H9 (cell line): ENCODE data around the gene ELOF1. TPM values are rescaled to one million over a fixed set of nuclear protein-coding genes. Genes with fewer than 3 reads are reported as not detected.
"Not testable (repeated sequence)": the region's sequence is repeated elsewhere in the genome, so short reads cannot be mapped to it uniquely, and the experiment has no call there.

ENCODE experiments used
- DNase-seq: peaks from one replicate; pipeline ENCODE4 v3.0.0-alpha.2; 2017
- H2AFZ ChIP-seq: one replicate; pipeline ENCODE4 v1.6.1; 2013; ENCODE audit warnings: mild to moderate bottlenecking, low read length, control low read depth, moderate library complexity
- H2AK5ac ChIP-seq: 2 replicates; pipeline ENCODE4 v1.6.1; 2013; ENCODE audit warnings: low read length, control low read depth, mixed read lengths; ENCODE audit not compliant: insufficient read length
- H2BK120ac ChIP-seq: one replicate; pipeline ENCODE4 v1.6.1; 2013; ENCODE audit warnings: low read depth, mild to moderate bottlenecking, low read length, control low read depth, inconsistent platforms; ENCODE audit not compliant: poor library complexity, severe bottlenecking
- H2BK12ac ChIP-seq: 2 replicates; pipeline ENCODE4 v1.6.1; 2013; ENCODE audit warnings: low read length, control low read depth, mixed read lengths, low read depth; ENCODE audit not compliant: insufficient read length
- H2BK15ac ChIP-seq: 2 replicates; pipeline ENCODE4 v1.6.1; 2013; ENCODE audit warnings: low read depth, low read length, control low read depth
- H2BK20ac ChIP-seq: one replicate; pipeline ENCODE4 v1.6.1; 2013; ENCODE audit warnings: low read depth, mild to moderate bottlenecking, low read length, control low read depth, inconsistent platforms; ENCODE audit not compliant: poor library complexity, severe bottlenecking
- H2BK5ac ChIP-seq: 2 replicates; pipeline ENCODE4 v1.6.1; 2013; ENCODE audit warnings: low read length, control low read depth, mixed read lengths; ENCODE audit not compliant: insufficient read length
- H3K14ac ChIP-seq: 2 replicates; pipeline ENCODE4 v1.6.1; 2013; ENCODE audit warnings: low read length, control low read depth; ENCODE audit not compliant: insufficient read depth
- H3K18ac ChIP-seq: 2 replicates; pipeline ENCODE4 v1.6.1; 2013; ENCODE audit warnings: low read depth, mild to moderate bottlenecking, mixed read lengths, low read length, control low read depth; ENCODE audit not compliant: insufficient read length
- H3K23ac ChIP-seq: 2 replicates; pipeline ENCODE4 v1.6.1; 2013; ENCODE audit warnings: low read length, control low read depth, mixed read lengths, low read depth; ENCODE audit not compliant: insufficient read length
- H3K23me2 ChIP-seq: 2 replicates; pipeline ENCODE4 v1.6.1; 2013; ENCODE audit warnings: low read depth, mild to moderate bottlenecking, mixed read lengths, low read length, control low read depth; ENCODE audit not compliant: insufficient read length, poor library complexity, severe bottlenecking
- H3K27ac ChIP-seq: 2 replicates; pipeline ENCODE4 v1.5.1; 2013; ENCODE audit warnings: low read length, control low read depth, mixed read lengths, low read depth; ENCODE audit not compliant: insufficient read length
- H3K27me3 ChIP-seq: 2 replicates; pipeline ENCODE4 v1.6.1; 2013; ENCODE audit warnings: low read length, control low read depth, inconsistent platforms; ENCODE audit not compliant: insufficient read depth
- H3K4ac ChIP-seq: 2 replicates; pipeline ENCODE4 v1.6.1; 2013; ENCODE audit warnings: low read depth, mild to moderate bottlenecking, control low read depth, inconsistent platforms, low read length, moderate library complexity
- H3K4me1 ChIP-seq: 2 replicates; pipeline ENCODE4 v1.6.1; 2013; ENCODE audit warnings: low read length, control low read depth, inconsistent platforms; ENCODE audit not compliant: insufficient read depth
- H3K4me2 ChIP-seq: 2 replicates; pipeline ENCODE4 v1.6.1; 2013; ENCODE audit warnings: low read length, control low read depth, mixed read lengths; ENCODE audit not compliant: insufficient read length, insufficient read depth
- H3K56ac ChIP-seq: 2 replicates; pipeline ENCODE4 v1.6.1; 2013; ENCODE audit warnings: low read depth, mild to moderate bottlenecking, mixed read lengths, low read length, control low read depth; ENCODE audit not compliant: insufficient read length
- H3K79me1 ChIP-seq: 2 replicates; pipeline ENCODE4 v1.6.1; 2013; ENCODE audit warnings: low read depth, mild to moderate bottlenecking, moderate library complexity, low read length, control low read depth, inconsistent platforms; ENCODE audit not compliant: insufficient read depth, poor library complexity, severe bottlenecking
- H3K79me2 ChIP-seq: 2 replicates; pipeline ENCODE4 v1.6.1; 2013; ENCODE audit warnings: low read length, control low read depth, inconsistent platforms; ENCODE audit not compliant: insufficient read depth
- H3K9ac ChIP-seq: 2 replicates; pipeline ENCODE4 v1.6.1; 2013; ENCODE audit warnings: low read length, control low read depth, mixed read lengths; ENCODE audit not compliant: insufficient read length; ENCODE audit errors: extremely low read depth
- H3K9me3 ChIP-seq: one replicate; pipeline ENCODE4 v1.6.1; 2013; ENCODE audit warnings: low read depth, low read length, inconsistent platforms; ENCODE audit not compliant: control insufficient read depth
- H3T11ph ChIP-seq: one replicate; pipeline ENCODE4 v1.6.1; 2013; ENCODE audit warnings: mild to moderate bottlenecking, low read length, control low read depth, inconsistent platforms
- H4K20me1 ChIP-seq: one replicate; pipeline ENCODE4 v1.6.1; 2013; ENCODE audit not compliant: control insufficient read depth, insufficient read length, insufficient read depth
- H4K5ac ChIP-seq: 2 replicates; pipeline ENCODE4 v1.6.1; 2013; ENCODE audit warnings: low read depth, mild to moderate bottlenecking, mixed read lengths, low read length, control low read depth; ENCODE audit not compliant: insufficient read length
- H4K8ac ChIP-seq: replicated peaks from 2 replicates; pipeline ENCODE4 v1.6.1; 2013; ENCODE audit warnings: low read length, control low read depth, mixed read lengths, low read depth; ENCODE audit not compliant: insufficient read length
- H4K91ac ChIP-seq: 2 replicates; pipeline ENCODE4 v1.6.1; 2013; ENCODE audit warnings: low read depth, mild to moderate bottlenecking, moderate library complexity, mixed read lengths, low read length, control low read depth; ENCODE audit not compliant: insufficient read length
- H3K27ac Mint-ChIP-seq, 3 experiments: 2 replicates in 2 of 3; 3 replicates in 1 of 3; pipeline ENCODE4 v1.8.0; 2020 to 2021; ENCODE audit warnings: mixed read lengths in 3 of 3, mild to moderate bottlenecking in 1 of 3, moderate library complexity in 1 of 3
- H3K27me3 Mint-ChIP-seq: 2 replicates; pipeline ENCODE4 v1.8.0; 2021; ENCODE audit warnings: low read depth, mild to moderate bottlenecking, moderate library complexity, mixed read lengths
- H3K36me3 Mint-ChIP-seq, 3 experiments: 2 replicates in 2 of 3; 3 replicates in 1 of 3; pipeline ENCODE4 v1.8.0; 2020 to 2021; ENCODE audit warnings: low read depth in 3 of 3, mixed read lengths in 3 of 3; ENCODE audit not compliant: insufficient read depth in 1 of 3
- H3K4me1 Mint-ChIP-seq, 2 experiments: 2 replicates each; pipeline ENCODE4 v1.8.0; 2020; ENCODE audit warnings: mixed read lengths in 2 of 2
- H3K4me3 Mint-ChIP-seq, 2 experiments: 2 replicates in 1 of 2; 3 replicates in 1 of 2; pipeline ENCODE4 v1.8.0; 2020 to 2021; ENCODE audit warnings: mild to moderate bottlenecking in 2 of 2, mixed read lengths in 2 of 2, moderate library complexity in 1 of 2
- H3K9me3 Mint-ChIP-seq, 2 experiments: 2 replicates in 1 of 2; 3 replicates in 1 of 2; pipeline ENCODE4 v1.8.0; 2020; ENCODE audit warnings: mild to moderate bottlenecking in 2 of 2, mixed read lengths in 2 of 2, moderate library complexity in 1 of 2
- WGBS: extraction: QIAGEN DNeasy Blood & Tissue Kit; methylation state at CpG from one replicate; pipeline ENCODE4 v1.1.7; 2013; ENCODE audit warnings: missing lambda C conversion rate, low lambda C conversion rate, mixed read lengths; ENCODE audit not compliant: insufficient read length; ENCODE audit errors: extremely low coverage; 5-methylcytosine and 5-hydroxymethylcytosine counted together
- total RNA-seq: library from RNA; stranded (reverse); gene quantifications from 2 replicates; pipeline ENCODE4 v1.2.1, GENCODE V29; 2021
- TF ChIP-seq, protein P1 (sequence below): fragments of 200-600 bp; sonication (generic); conservative IDR thresholded peaks from 3 replicates; pipeline ENCODE4 v1.8.0; 2021; ENCODE audit warnings: antibody characterized with exemption, mild to moderate bottlenecking

Gene ELOF1
- total RNA-seq, 1 experiment from 2014 or later = 84.9 TPM

GRCh38 chr19:11606484-11606883, 47.5 kb upstream of the ELOF1 start:
- no peak overlapping the region for H2BK20ac ChIP-seq
- H3K27ac Mint-ChIP-seq = no peak overlapping the region
- no peak overlapping the region for H3K27ac ChIP-seq
- H3K18ac ChIP-seq = no peak overlapping the region
- no peak overlapping the region for H3K4me2 ChIP-seq
- H2BK120ac ChIP-seq = no peak overlapping the region
- H2BK12ac ChIP-seq = no peak overlapping the region
- H3K27me3 Mint-ChIP-seq = no peaks in the 10 kb centered on the region
- H2AFZ ChIP-seq = no peak overlapping the region
- peaks cover 43 to 72% of the 10 kb centered on the region in 2 experiments for H3K9me3 Mint-ChIP-seq
- no CpG with 5 or more reads among the region's 8 CpGs for WGBS
- H4K8ac ChIP-seq = no peak overlapping the region
- H4K20me1 ChIP-seq = no peaks in the 10 kb centered on the region
- H3K36me3 Mint-ChIP-seq = peaks cover 54 to 87% (median 80%) of the 10 kb centered on the region in 3 experiments
- H3K9ac ChIP-seq = no peak overlapping the region
- H3K27me3 ChIP-seq = no peaks in the 10 kb centered on the region
- H3K79me1 ChIP-seq = peaks cover 7% of the 10 kb centered on the region
- no peak overlapping the region for H3T11ph ChIP-seq
- no peaks in the 10 kb centered on the region for H3K23me2 ChIP-seq
- DNase-seq = no peak
- no peak overlapping the region for H3K4ac ChIP-seq
- TF ChIP-seq, protein P1, sequence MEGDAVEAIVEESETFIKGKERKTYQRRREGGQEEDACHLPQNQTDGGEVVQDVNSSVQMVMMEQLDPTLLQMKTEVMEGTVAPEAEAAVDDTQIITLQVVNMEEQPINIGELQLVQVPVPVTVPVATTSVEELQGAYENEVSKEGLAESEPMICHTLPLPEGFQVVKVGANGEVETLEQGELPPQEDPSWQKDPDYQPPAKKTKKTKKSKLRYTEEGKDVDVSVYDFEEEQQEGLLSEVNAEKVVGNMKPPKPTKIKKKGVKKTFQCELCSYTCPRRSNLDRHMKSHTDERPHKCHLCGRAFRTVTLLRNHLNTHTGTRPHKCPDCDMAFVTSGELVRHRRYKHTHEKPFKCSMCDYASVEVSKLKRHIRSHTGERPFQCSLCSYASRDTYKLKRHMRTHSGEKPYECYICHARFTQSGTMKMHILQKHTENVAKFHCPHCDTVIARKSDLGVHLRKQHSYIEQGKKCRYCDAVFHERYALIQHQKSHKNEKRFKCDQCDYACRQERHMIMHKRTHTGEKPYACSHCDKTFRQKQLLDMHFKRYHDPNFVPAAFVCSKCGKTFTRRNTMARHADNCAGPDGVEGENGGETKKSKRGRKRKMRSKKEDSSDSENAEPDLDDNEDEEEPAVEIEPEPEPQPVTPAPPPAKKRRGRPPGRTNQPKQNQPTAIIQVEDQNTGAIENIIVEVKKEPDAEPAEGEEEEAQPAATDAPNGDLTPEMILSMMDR = no peak
- H2BK5ac ChIP-seq = no peak overlapping the region
- no peak overlapping the region for H4K5ac ChIP-seq
- H3K4me1 ChIP-seq = no peaks in the 10 kb centered on the region
- H2BK15ac ChIP-seq = no peak overlapping the region
- H3K79me2 ChIP-seq = peaks cover 5% of the 10 kb centered on the region; the same call in 1 of the 2 replicates
- no peak overlapping the region for H3K4me3 Mint-ChIP-seq
- H4K91ac ChIP-seq = no peak overlapping the region
- H2AK5ac ChIP-seq = no peak overlapping the region
- H3K4me1 Mint-ChIP-seq = peaks cover 15 to 23% of the 10 kb centered on the region in 2 experiments
- no peak overlapping the region for H3K14ac ChIP-seq
- no peak overlapping the region for H3K56ac ChIP-seq
- H3K23ac ChIP-seq = no peak overlapping the region
- H3K9me3 ChIP-seq = peaks cover 10% of the 10 kb centered on the region

GRCh38 chr19:11599704-11600103, 40.7 kb upstream of the ELOF1 start:
- H3K79me2 ChIP-seq = peaks cover 17% of the 10 kb centered on the region; the same call in 1 of the 2 replicates
- WGBS = no CpG with 5 or more reads among the region's 8 CpGs
- H3K4me1 Mint-ChIP-seq = peaks cover 19 to 35% of the 10 kb centered on the region in 2 experiments
- not testable (repeated sequence) for H2BK12ac ChIP-seq, H3K4me2 ChIP-seq, H3K27ac ChIP-seq, H4K5ac ChIP-seq, H3K27me3 Mint-ChIP-seq, H3K9me3 ChIP-seq, H3K9ac ChIP-seq, H4K8ac ChIP-seq, H2AFZ ChIP-seq, H3K4me1 ChIP-seq, H4K91ac ChIP-seq, H3K23ac ChIP-seq, H3K27ac Mint-ChIP-seq, DNase-seq, H3K23me2 ChIP-seq, H2BK120ac ChIP-seq, H2BK20ac ChIP-seq, H3K14ac ChIP-seq, H2AK5ac ChIP-seq, H3K27me3 ChIP-seq, H3K18ac ChIP-seq, H2BK15ac ChIP-seq, H4K20me1 ChIP-seq, H3K79me1 ChIP-seq, H3K56ac ChIP-seq, H3T11ph ChIP-seq, H2BK5ac ChIP-seq, H3K4ac ChIP-seq
- peak overlapping the region in 1 of 2 experiments; percentile 79; a peak in 2 of 5 replicates for H3K4me3 Mint-ChIP-seq
- H3K9me3 Mint-ChIP-seq = peaks cover 13 to 24% of the 10 kb centered on the region in 2 experiments
- H3K36me3 Mint-ChIP-seq = peaks cover 33 to 59% (median 48%) of the 10 kb centered on the region in 3 experiments
